Thyroid gland (tissue), 4 donors: Measurements from ENCODE around the gene XIST.

Experiments
- POLR2A ChIP-seq, 2 donors: fragments of 450-650 bp; IDR thresholded peaks; one replicate each; pipeline ENCODE4 v1.6.1; 2017; ENCODE audit warnings: antibody characterized with exemption in 2 of 2, mild to moderate bottlenecking in 2 of 2, moderate library complexity in 1 of 2
- TF ChIP-seq, protein P1 (sequence below), 6 experiments: fragments of 200-600 bp in 3 of 6; fragments of 450-650 bp in 3 of 6; sonication (generic) in 3 of 6; IDR thresholded peaks; one replicate each; pipeline ENCODE4 v1.5.1; 2016 to 2019; ENCODE audit warnings: antibody characterized with exemption in 6 of 6, mild to moderate bottlenecking in 2 of 6, inconsistent platforms in 1 of 6, moderate library complexity in 1 of 6

- TF ChIP-seq, protein P1, sequence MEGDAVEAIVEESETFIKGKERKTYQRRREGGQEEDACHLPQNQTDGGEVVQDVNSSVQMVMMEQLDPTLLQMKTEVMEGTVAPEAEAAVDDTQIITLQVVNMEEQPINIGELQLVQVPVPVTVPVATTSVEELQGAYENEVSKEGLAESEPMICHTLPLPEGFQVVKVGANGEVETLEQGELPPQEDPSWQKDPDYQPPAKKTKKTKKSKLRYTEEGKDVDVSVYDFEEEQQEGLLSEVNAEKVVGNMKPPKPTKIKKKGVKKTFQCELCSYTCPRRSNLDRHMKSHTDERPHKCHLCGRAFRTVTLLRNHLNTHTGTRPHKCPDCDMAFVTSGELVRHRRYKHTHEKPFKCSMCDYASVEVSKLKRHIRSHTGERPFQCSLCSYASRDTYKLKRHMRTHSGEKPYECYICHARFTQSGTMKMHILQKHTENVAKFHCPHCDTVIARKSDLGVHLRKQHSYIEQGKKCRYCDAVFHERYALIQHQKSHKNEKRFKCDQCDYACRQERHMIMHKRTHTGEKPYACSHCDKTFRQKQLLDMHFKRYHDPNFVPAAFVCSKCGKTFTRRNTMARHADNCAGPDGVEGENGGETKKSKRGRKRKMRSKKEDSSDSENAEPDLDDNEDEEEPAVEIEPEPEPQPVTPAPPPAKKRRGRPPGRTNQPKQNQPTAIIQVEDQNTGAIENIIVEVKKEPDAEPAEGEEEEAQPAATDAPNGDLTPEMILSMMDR (IDR thresholded peaks at IDR 0.05), result no peak
- TF ChIP-seq POLR2A (IDR thresholded peaks at IDR 0.05), result no peak
Observed at GRCh38 chrX:73839152-73839551, 13.4 kb downstream of the XIST start.
